Renal cortex interstitium (tissue), 11 donors: ENCODE results near the gene ESYT1. TPM values are rescaled to one million over a fixed set of nuclear protein-coding genes. Genes with fewer than 3 reads are reported as not detected.
"Not testable (repeated sequence)": the region's sequence is repeated elsewhere in the genome, so short reads cannot be mapped to it uniquely, and the experiment has no call there.

Experiments
- DNase-seq, 11 donors: peaks; one replicate each; pipeline ENCODE4 v3.0.0-alpha.2; 2013; ENCODE audit warnings: low read depth in 9 of 11, low spot score in 4 of 11; ENCODE audit errors: extremely low read depth in 1 of 11
- polyA plus RNA-seq, 3 donors: library from polyadenylated mRNA; unstranded; fragments of 120-200 nt; gene quantifications; one replicate each; pipeline ENCODE4 v1.2.1, GENCODE V29; 2013; ENCODE audit not compliant: insufficient read length in 3 of 3

Gene ESYT1
- polyA plus RNA-seq, 3 donors = 73.7 to 87.2 (median 78.8) TPM

GRCh38 chr12:56145217-56145616 lies 17.1 kb downstream of the ESYT1 start:
- DNase-seq = no peak

GRCh38 chr12:56146492-56147460 lies 18.7 kb downstream of the ESYT1 start:
- DNase-seq = peak in 1 of 11 donors; percentile 46

- DNase-seq = no peak
Observed at GRCh38 chr12:56150563-56150962, 22.5 kb downstream of the ESYT1 start.

GRCh38 chr12:56151672-56152131 lies 23.6 kb downstream of the ESYT1 start:
- peak in 1 of 11 donors; percentile 43 for DNase-seq

- DNase-seq = peak; percentile 73 to 91 (median 86)
Observed at GRCh38 chr12:56152132-56152755, 24.2 kb downstream of the ESYT1 start, which contains the start of gene MYL6B. Gene MYL6B (plus strand): TSS chr12:56152587. CDS start chr12:56153919, 1,332 bp downstream.

GRCh38 chr12:56152756-56153677 lies 24.9 kb downstream of the ESYT1 start:
- no peak for DNase-seq

GRCh38 chr12:56153678-56154065 lies 25.6 kb downstream of the ESYT1 start:
- no peak for DNase-seq

- DNase-seq = no peak
Observed at GRCh38 chr12:56154246-56154771, 26.2 kb downstream of the ESYT1 start.

GRCh38 chr12:56154818-56155217 lies 26.8 kb downstream of the ESYT1 start:
- no peak for DNase-seq

- DNase-seq = no peak
Observed at GRCh38 chr12:56155256-56155845, 27.3 kb downstream of the ESYT1 start.

- not testable (repeated sequence) for DNase-seq
Observed at GRCh38 chr12:56156464-56157200, 28.6 kb downstream of the ESYT1 start.

GRCh38 chr12:56157201-56158028 lies 29.3 kb downstream of the ESYT1 start:
- peak; percentile 73 to 91 (median 83) for DNase-seq

- DNase-seq = peak; percentile 93 to 99 (median 97)
Observed at GRCh38 chr12:56158029-56158925, 30.2 kb downstream of the ESYT1 start, which contains the start of gene MYL6. Gene MYL6 (plus strand): TSS chr12:56158359. CDS start chr12:56158402, 43 bp downstream.

- peak in 6 of 11 donors; percentile 38 to 59 (median 50) for DNase-seq
Observed at GRCh38 chr12:56158926-56159461, 30.9 kb downstream of the ESYT1 start.

- DNase-seq = no peak
Observed at GRCh38 chr12:56159482-56160192, 31.6 kb downstream of the ESYT1 start.
